ENCODE results near the gene ZNF319.

Gene ZNF319

GRCh38 chr16:57961538-57961937, 38.9 kb downstream of the ZNF319 start:
- no peak for FAIRE-seq

GRCh38 chr16:57960826-57961472, 39.5 kb downstream of the ZNF319 start:
- no peak for DNase-seq (ENCODE audit: extremely low spot score, insufficient read length, low read depth)
- FAIRE-seq = no peak

More at GRCh38 chr16:57961538-57961937, 38.9 kb downstream of the ZNF319 start:
- DNase-seq (ENCODE audit: extremely low spot score, insufficient read length, low read depth) = no peak

GRCh38 chr16:57960310-57960709, 40.2 kb downstream of the ZNF319 start:
- DNase-seq (ENCODE audit: extremely low spot score, insufficient read length, low read depth) = no peak
- FAIRE-seq = no peak

- no peak for FAIRE-seq
- no peak for DNase-seq (ENCODE audit: extremely low spot score, insufficient read length, low read depth)
These were observed 40.7 kb downstream of the ZNF319 start for GRCh38 chr16:57959804-57960203.

- FAIRE-seq = no peak
- no peak for DNase-seq (ENCODE audit: extremely low spot score, insufficient read length, low read depth)
These were observed 41.4 kb downstream of the ZNF319 start for GRCh38 chr16:57959121-57959520.

GRCh38 chr16:57958544-57958943, 41.9 kb downstream of the ZNF319 start:
- no peak for FAIRE-seq

GRCh38 chr16:57957673-57958392, 42.6 kb downstream of the ZNF319 start:
- no peak for FAIRE-seq
- no peak for DNase-seq (ENCODE audit: extremely low spot score, insufficient read length, low read depth)

More at GRCh38 chr16:57958544-57958943, 41.9 kb downstream of the ZNF319 start:
- no peak for DNase-seq (ENCODE audit: extremely low spot score, insufficient read length, low read depth)

GRCh38 chr16:57956924-57957672, 43.4 kb downstream of the ZNF319 start:
- FAIRE-seq = no peak
- no peak for DNase-seq (ENCODE audit: extremely low spot score, insufficient read length, low read depth)

- no peak for DNase-seq (ENCODE audit: extremely low spot score, insufficient read length, low read depth)
- FAIRE-seq = no peak
These were observed 44.1 kb downstream of the ZNF319 start for GRCh38 chr16:57956270-57956808.

GRCh38 chr16:57955572-57956188, 44.8 kb downstream of the ZNF319 start:
- no peak for DNase-seq (ENCODE audit: extremely low spot score, insufficient read length, low read depth)
- no peak for FAIRE-seq

GRCh38 chr16:57953857-57954256, 46.6 kb downstream of the ZNF319 start:
- FAIRE-seq (no peak), DNase-seq (ENCODE audit: extremely low spot score, insufficient read length, low read depth) (no peak)

GRCh38 chr16:57952909-57953308, 47.6 kb downstream of the ZNF319 start:
- FAIRE-seq (no peak), DNase-seq (ENCODE audit: extremely low spot score, insufficient read length, low read depth) (no peak)

GRCh38 chr16:57951204-57951960, 49.1 kb downstream of the ZNF319 start:
- DNase-seq (ENCODE audit: extremely low spot score, insufficient read length, low read depth) (no peak), FAIRE-seq (no peak)

- DNase-seq (ENCODE audit: extremely low spot score, insufficient read length, low read depth) = no peak
- no peak for FAIRE-seq
These were observed 50.1 kb downstream of the ZNF319 start for GRCh38 chr16:57950382-57950781.

- FAIRE-seq = no peak
- DNase-seq (ENCODE audit: extremely low spot score, insufficient read length, low read depth) = no peak
These were observed 50.8 kb downstream of the ZNF319 start for GRCh38 chr16:57949595-57950238.

GRCh38 chr16:57949013-57949412, 51.5 kb downstream of the ZNF319 start:
- FAIRE-seq (no peak), DNase-seq (ENCODE audit: extremely low spot score, insufficient read length, low read depth) (no peak)

GRCh38 chr16:57948027-57948426, 52.4 kb downstream of the ZNF319 start:
- no peak for DNase-seq (ENCODE audit: extremely low spot score, insufficient read length, low read depth)
- no peak for FAIRE-seq

GRCh38 chr16:57947261-57947660, 53.2 kb downstream of the ZNF319 start:
- FAIRE-seq (no peak), DNase-seq (ENCODE audit: extremely low spot score, insufficient read length, low read depth) (no peak)

- DNase-seq (ENCODE audit: extremely low spot score, insufficient read length, low read depth) = no peak
- no peak for FAIRE-seq
These were observed 54.2 kb downstream of the ZNF319 start for GRCh38 chr16:57946181-57946801.
